Measurements from ENCODE around the gene RAD51B. TPM values are rescaled to one million over a fixed set of nuclear protein-coding genes. Genes with fewer than 3 reads are reported as not detected.

RAD51B gene
- total RNA-seq, 1 experiment from 2014 or later: 10.8 TPM

DNA sequence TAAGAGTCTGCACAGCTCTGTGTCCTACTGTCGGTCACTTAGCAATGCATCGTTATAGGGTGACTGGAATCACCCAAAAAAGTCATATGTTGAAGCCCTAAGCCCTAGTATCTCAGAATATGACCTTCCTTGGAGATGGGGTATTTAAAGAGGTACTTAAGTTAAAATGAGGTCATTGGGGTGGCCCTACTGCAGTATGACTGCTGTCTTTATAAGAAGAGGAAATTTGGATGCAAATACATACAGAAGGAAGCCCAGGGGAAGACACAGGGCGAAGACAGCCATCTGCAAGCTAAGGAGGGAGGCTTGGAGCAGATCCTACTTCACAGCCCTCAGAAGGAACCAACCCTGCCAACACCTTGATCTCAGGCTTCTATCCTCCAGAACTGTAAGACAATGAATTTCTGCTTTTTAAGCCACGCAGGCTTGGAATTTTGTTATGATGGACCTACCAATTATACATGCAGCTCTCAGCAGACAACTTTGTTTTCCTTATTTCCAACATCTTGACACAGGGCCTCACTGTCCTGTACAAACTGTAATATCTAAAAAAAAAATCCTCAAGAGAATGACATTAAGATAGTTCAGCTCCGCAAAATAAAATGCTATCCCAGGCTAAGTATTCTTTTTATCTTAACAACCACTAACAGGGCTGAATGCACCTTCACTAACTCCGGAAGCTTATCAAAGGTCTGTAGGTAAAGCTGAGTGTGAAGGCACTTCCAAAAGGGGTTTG lies 932.9 kb downstream of the RAD51B start:
- Histone ChIP-seq H3K4me2 (ENCODE audit: low read length) (no peak overlapping the region), H3K9me2 (replicated peaks; ENCODE audit: low read length) (no peaks in the 10 kb centered on the region), H3K9ac (ENCODE audit: low read length) (no peak overlapping the region), H3K4me1 (ENCODE audit: insufficient read depth, low read length) (no peaks in the 10 kb centered on the region), H3F3A (ENCODE audit: low read length, unreplicated experiment) (no peaks in the 10 kb centered on the region), H3K27me3 (ENCODE audit: low read length) (no peaks in the 10 kb centered on the region), H3K9me3 (ENCODE audit: low read length) (no peaks in the 10 kb centered on the region), H3K27ac (ENCODE audit: low read length) (no peak overlapping the region), H3K4me3 (ENCODE audit: low read length) (no peak overlapping the region), H4K20me1 (ENCODE audit: low read length) (no peaks in the 10 kb centered on the region), H2AFZ (ENCODE audit: low read length) (no peak overlapping the region), H3K79me2 (ENCODE audit: low read length) (no peaks in the 10 kb centered on the region), H3K36me3 (ENCODE audit: low read depth, low read length) (no peaks in the 10 kb centered on the region)
- ATAC-seq (no peak), DNase-seq (no peak)
- ChIA-PET CTCF (no interaction called here), POLR2A (ENCODE audit: unreplicated experiment) (no interaction called here)
- intact Hi-C loops (cut with micrococcal nuclease): no loop called here
- no peak for TF ChIP-seq EZH2phosphoT487 (IDR thresholded peaks at IDR 0.05; ENCODE audit: borderline replicate concordance, low read length)
- TF ChIP-seq EZH2 (IDR thresholded peaks at IDR 0.05; ENCODE audit: low read length, unreplicated experiment): no peak
- TF ChIP-seq, protein P1, sequence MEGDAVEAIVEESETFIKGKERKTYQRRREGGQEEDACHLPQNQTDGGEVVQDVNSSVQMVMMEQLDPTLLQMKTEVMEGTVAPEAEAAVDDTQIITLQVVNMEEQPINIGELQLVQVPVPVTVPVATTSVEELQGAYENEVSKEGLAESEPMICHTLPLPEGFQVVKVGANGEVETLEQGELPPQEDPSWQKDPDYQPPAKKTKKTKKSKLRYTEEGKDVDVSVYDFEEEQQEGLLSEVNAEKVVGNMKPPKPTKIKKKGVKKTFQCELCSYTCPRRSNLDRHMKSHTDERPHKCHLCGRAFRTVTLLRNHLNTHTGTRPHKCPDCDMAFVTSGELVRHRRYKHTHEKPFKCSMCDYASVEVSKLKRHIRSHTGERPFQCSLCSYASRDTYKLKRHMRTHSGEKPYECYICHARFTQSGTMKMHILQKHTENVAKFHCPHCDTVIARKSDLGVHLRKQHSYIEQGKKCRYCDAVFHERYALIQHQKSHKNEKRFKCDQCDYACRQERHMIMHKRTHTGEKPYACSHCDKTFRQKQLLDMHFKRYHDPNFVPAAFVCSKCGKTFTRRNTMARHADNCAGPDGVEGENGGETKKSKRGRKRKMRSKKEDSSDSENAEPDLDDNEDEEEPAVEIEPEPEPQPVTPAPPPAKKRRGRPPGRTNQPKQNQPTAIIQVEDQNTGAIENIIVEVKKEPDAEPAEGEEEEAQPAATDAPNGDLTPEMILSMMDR (conservative IDR thresholded peaks at IDR 0.05; ENCODE audit: low read depth, low read length): no peak
- BruUV-seq (replicated peaks): no TSS peak

DNA sequence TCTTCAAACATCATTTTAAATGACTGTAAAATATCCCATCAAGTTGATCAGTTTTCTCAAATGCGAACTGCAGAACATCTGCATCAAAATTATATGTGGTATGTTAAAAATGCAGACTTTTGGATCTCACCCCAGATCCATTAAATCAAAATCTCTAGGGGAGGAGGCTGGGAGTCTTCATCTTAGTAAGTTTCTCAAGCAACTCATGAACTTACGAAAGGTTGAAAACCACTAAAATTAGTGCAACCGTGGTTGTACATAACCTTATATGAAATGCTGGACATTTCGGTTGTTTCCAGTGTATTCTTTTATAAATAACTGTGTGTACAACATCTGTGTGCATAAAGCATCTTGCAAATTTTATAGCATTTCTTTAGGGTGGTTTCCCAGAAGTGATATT lies 934.1 kb downstream of the RAD51B start:
- CTCF ChIA-PET: no interaction called here
- no peaks in the 10 kb centered on the region for H3K4me1 ChIP-seq (ENCODE audit: insufficient read depth, low read length)
- H4K20me1 ChIP-seq (ENCODE audit: low read length): no peaks in the 10 kb centered on the region
- H3K79me2 ChIP-seq (ENCODE audit: low read length): no peaks in the 10 kb centered on the region
- no peak overlapping the region for H2AFZ ChIP-seq (ENCODE audit: low read length)
- H3K9ac ChIP-seq (ENCODE audit: low read length): no peak overlapping the region
- no peaks in the 10 kb centered on the region for H3F3A ChIP-seq (ENCODE audit: low read length, unreplicated experiment)
- TF ChIP-seq EZH2phosphoT487 (IDR thresholded peaks at IDR 0.05; ENCODE audit: borderline replicate concordance, low read length) (no peak), EZH2 (IDR thresholded peaks at IDR 0.05; ENCODE audit: low read length, unreplicated experiment) (no peak)
- TF ChIP-seq, protein P1 (conservative IDR thresholded peaks at IDR 0.05; ENCODE audit: low read depth, low read length): no peak
- H3K9me2 ChIP-seq (replicated peaks; ENCODE audit: low read length): no peaks in the 10 kb centered on the region
- H3K27ac ChIP-seq (ENCODE audit: low read length): no peak overlapping the region
- intact Hi-C loops (cut with micrococcal nuclease): no loop called here
- DNase-seq (no peak), ATAC-seq (no peak)
- no peaks in the 10 kb centered on the region for H3K36me3 ChIP-seq (ENCODE audit: low read depth, low read length)
- H3K4me2 ChIP-seq (ENCODE audit: low read length): no peak overlapping the region
- no peaks in the 10 kb centered on the region for H3K9me3 ChIP-seq (ENCODE audit: low read length)
- no peak overlapping the region for H3K4me3 ChIP-seq (ENCODE audit: low read length)
- H3K27me3 ChIP-seq (ENCODE audit: low read length): no peaks in the 10 kb centered on the region
- POLR2A ChIA-PET (ENCODE audit: unreplicated experiment): no interaction called here
- BruUV-seq (replicated peaks): no TSS peak

DNA sequence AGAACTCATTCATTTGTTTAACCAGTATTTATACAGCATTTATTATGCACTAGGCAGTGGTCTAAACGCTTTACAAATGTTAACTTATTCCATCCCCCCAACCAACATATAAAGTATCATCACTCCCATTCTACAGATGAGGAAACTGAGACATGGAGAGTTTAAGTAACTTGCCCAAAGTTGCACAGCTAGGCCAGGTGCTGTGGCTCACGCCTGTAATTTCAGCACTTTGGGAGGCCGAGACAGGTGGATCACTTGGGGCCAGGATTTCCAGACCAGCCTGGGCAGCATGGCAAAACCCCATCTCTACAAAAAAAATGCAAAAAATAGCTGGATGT lies 935.4 kb downstream of the RAD51B start:
- H3K27me3 ChIP-seq (ENCODE audit: low read length): no peaks in the 10 kb centered on the region
- H3K36me3 ChIP-seq (ENCODE audit: low read depth, low read length): no peaks in the 10 kb centered on the region
- H3K4me2 ChIP-seq (ENCODE audit: low read length): no peak overlapping the region
- no peaks in the 10 kb centered on the region for H3K4me1 ChIP-seq (ENCODE audit: insufficient read depth, low read length)
- H3K27ac ChIP-seq (ENCODE audit: low read length): no peak overlapping the region
- no TSS peak for BruUV-seq (replicated peaks)
- ChIA-PET CTCF (no interaction called here), POLR2A (ENCODE audit: unreplicated experiment) (no interaction called here)
- no peak overlapping the region for H3K4me3 ChIP-seq (ENCODE audit: low read length)
- TF ChIP-seq, protein P1 (conservative IDR thresholded peaks at IDR 0.05; ENCODE audit: low read depth, low read length): no peak
- TF ChIP-seq EZH2 (IDR thresholded peaks at IDR 0.05; ENCODE audit: low read length, unreplicated experiment) (no peak), EZH2phosphoT487 (IDR thresholded peaks at IDR 0.05; ENCODE audit: borderline replicate concordance, low read length) (no peak)
- ATAC-seq: no peak
- intact Hi-C loops (cut with micrococcal nuclease): no loop called here
- no peaks in the 10 kb centered on the region for H3K9me3 ChIP-seq (ENCODE audit: low read length)
- H3K9me2 ChIP-seq (replicated peaks; ENCODE audit: low read length): no peaks in the 10 kb centered on the region
- no peak overlapping the region for H3K9ac ChIP-seq (ENCODE audit: low read length)
- H3F3A ChIP-seq (ENCODE audit: low read length, unreplicated experiment): no peaks in the 10 kb centered on the region
- no peak overlapping the region for H2AFZ ChIP-seq (ENCODE audit: low read length)
- H3K79me2 ChIP-seq (ENCODE audit: low read length): no peaks in the 10 kb centered on the region
- no peaks in the 10 kb centered on the region for H4K20me1 ChIP-seq (ENCODE audit: low read length)
- no peak for DNase-seq

Measured in PC-3 (cell line).